Natural killer cell (primary cell): ENCODE results near the gene TBPL2. TPM values are rescaled to one million over a fixed set of nuclear protein-coding genes. Genes with fewer than 3 reads are reported as not detected.

ENCODE experiments used
- ATAC-seq, 3 donors: fragments of 150-1000 bp in 2 of 3; fragments of 200-7000 bp in 1 of 3; cut with Tn5 transposase; 1 replicate in 1 of 3; 2 replicates in 2 of 3; pipeline ENCODE4 v1.10.0; 2021; ENCODE audit warnings: mild to moderate bottlenecking in 2 of 3, moderate library complexity in 2 of 3
- DNase-seq, 2 donors: peaks; one replicate each; pipeline versions ENCODE4 v3.0.0 to v3.0.0-alpha.2; 2013 to 2021; ENCODE audit warnings: mixed read lengths in 1 of 2
- H3K27ac ChIP-seq: one replicate; pipeline ENCODE4 v1.5.1; 2013; ENCODE audit warnings: mild to moderate bottlenecking, low read length
- H3K27me3 ChIP-seq: one replicate; pipeline ENCODE4 v1.6.1; 2013; ENCODE audit warnings: low read length; ENCODE audit not compliant: control insufficient read depth, insufficient read depth
- H3K36me3 ChIP-seq: one replicate; pipeline ENCODE4 v1.6.1; 2013; ENCODE audit warnings: low read length; ENCODE audit not compliant: control insufficient read depth, insufficient read depth
- H3K4me1 ChIP-seq: one replicate; pipeline ENCODE4 v1.6.1; 2013; ENCODE audit warnings: low read length; ENCODE audit not compliant: control insufficient read depth, insufficient read depth
- H3K4me3 ChIP-seq: one replicate; pipeline ENCODE4 v1.5.1; 2013; ENCODE audit warnings: low read length
- H3K9me3 ChIP-seq: one replicate; pipeline ENCODE4 v1.6.1; 2013; ENCODE audit warnings: low read length; ENCODE audit not compliant: control insufficient read depth, insufficient read depth
- H3K27ac Mint-ChIP-seq, 2 donors: one replicate each; pipeline ENCODE4 v1.8.0; 2022; ENCODE audit warnings: mild to moderate bottlenecking in 2 of 2, mixed read lengths in 2 of 2, moderate library complexity in 1 of 2
- H3K27me3 Mint-ChIP-seq, 2 donors: one replicate each; pipeline ENCODE4 v1.8.0; 2022; ENCODE audit warnings: low read depth in 2 of 2, mixed read lengths in 2 of 2
- H3K36me3 Mint-ChIP-seq: one replicate; pipeline ENCODE4 v1.8.0; 2022; ENCODE audit warnings: mixed read lengths
- H3K4me1 Mint-ChIP-seq, 2 donors: one replicate each; pipeline ENCODE4 v1.8.0; 2022; ENCODE audit warnings: mixed read lengths in 2 of 2
- H3K4me3 Mint-ChIP-seq: one replicate; pipeline ENCODE4 v1.8.0; 2022; ENCODE audit warnings: mild to moderate bottlenecking, moderate library complexity, mixed read lengths
- H3K9me3 Mint-ChIP-seq, 2 donors: one replicate each; pipeline ENCODE4 v1.8.0; 2022; ENCODE audit warnings: mixed read lengths in 2 of 2
- WGBS: methylation state at CpG from one replicate; pipeline ENCODE4 v1.1.7; 2013; ENCODE audit warnings: missing lambda C conversion rate; ENCODE audit not compliant: insufficient coverage; 5-methylcytosine and 5-hydroxymethylcytosine counted together
- intact Hi-C: fragments of 100-400 bp; cut with micrococcal nuclease; formaldehyde crosslinking; loops from one replicate; pipeline ENCODE4 v1.14.2; 2022
- total RNA-seq, 4 donors: library from RNA; stranded (reverse); fragments of 120-200 nt in 1 of 4; gene quantifications; one replicate each; pipeline versions ENCODE4 v1.2.3 to v1.2.4, GENCODE V29; 2013 to 2022
- TF ChIP-seq, protein P1 (sequence below): fragments of 200-600 bp; IDR thresholded peaks from one replicate; pipeline ENCODE4 v1.8.0; 2022; ENCODE audit warnings: antibody characterized with exemption

Gene TBPL2
- total RNA-seq, 3 donors from 2014 or later (not counting 1 experiment from before 2014, with no cell fraction given): not detected

DNA sequence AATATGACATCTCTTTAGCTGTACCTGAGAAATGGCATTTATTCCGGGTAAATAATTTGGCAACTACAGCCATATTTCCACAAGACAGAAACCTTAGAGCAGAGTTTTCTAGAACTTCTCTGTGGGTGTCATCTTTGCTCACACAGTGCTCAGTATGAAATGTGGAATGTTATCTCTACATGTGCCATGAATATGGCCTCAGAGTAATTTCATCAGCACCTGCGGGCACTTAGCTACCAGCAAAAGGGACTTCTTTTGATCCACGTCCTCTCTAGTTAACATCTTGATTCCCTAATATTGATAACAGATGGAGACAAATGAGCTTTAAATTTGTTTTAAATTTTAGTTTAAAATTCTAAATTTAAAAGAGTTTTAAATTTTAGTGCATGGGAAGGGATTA, 25.9 kb downstream of the TBPL2 start:
- Histone ChIP-seq H3K4me1 (peaks cover 10% of the 10 kb centered on the region), H3K36me3 (no peaks in the 10 kb centered on the region), H3K27me3 (no peaks in the 10 kb centered on the region), H3K9me3 (no peaks in the 10 kb centered on the region), H3K27ac (no peak overlapping the region), H3K4me3 (no peak overlapping the region)
- Mint-ChIP-seq H3K27ac (no peak overlapping the region), H3K9me3 (no peaks in the 10 kb centered on the region), H3K36me3 (no peaks in the 10 kb centered on the region), H3K27me3 (peaks cover 0 to 3% of the 10 kb centered on the region in 2 donors), H3K4me3 (no peak overlapping the region), H3K4me1 (peaks cover 20 to 24% of the 10 kb centered on the region in 2 donors)
- 100% methylated on average over 2 of the region's 3 CpGs for WGBS
- ATAC-seq (no peak), DNase-seq (no peak)
- intact Hi-C loops: loop anchor here (5.0 kb wide), 1 partner anchor 202 kb away; no protein-coding TSS in a partner anchor
- TF ChIP-seq, protein P1, sequence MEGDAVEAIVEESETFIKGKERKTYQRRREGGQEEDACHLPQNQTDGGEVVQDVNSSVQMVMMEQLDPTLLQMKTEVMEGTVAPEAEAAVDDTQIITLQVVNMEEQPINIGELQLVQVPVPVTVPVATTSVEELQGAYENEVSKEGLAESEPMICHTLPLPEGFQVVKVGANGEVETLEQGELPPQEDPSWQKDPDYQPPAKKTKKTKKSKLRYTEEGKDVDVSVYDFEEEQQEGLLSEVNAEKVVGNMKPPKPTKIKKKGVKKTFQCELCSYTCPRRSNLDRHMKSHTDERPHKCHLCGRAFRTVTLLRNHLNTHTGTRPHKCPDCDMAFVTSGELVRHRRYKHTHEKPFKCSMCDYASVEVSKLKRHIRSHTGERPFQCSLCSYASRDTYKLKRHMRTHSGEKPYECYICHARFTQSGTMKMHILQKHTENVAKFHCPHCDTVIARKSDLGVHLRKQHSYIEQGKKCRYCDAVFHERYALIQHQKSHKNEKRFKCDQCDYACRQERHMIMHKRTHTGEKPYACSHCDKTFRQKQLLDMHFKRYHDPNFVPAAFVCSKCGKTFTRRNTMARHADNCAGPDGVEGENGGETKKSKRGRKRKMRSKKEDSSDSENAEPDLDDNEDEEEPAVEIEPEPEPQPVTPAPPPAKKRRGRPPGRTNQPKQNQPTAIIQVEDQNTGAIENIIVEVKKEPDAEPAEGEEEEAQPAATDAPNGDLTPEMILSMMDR: no peak

DNA sequence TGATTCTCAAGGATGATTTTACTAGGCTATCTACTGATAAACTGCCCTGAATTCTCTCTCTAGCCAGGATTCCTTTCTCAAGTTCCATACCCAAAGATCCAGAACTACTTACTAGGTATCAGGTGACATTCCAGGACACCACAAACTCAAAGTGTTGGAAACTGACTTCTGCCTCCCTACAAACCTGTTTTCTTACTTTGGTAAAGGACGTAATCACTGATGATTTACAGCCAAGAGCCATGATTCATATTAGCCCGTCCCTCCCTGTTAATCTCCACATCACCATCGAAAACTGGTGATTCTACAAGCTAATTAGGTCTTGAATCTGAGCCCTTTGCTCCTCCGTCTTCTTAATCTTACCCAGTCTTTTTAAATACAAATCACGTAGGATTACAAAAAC, 27.7 kb downstream of the TBPL2 start:
- Mint-ChIP-seq H3K27me3 (peaks cover 0 to 3% of the 10 kb centered on the region in 2 donors), H3K36me3 (no peaks in the 10 kb centered on the region), H3K4me1 (peaks cover 30 to 34% of the 10 kb centered on the region in 2 donors), H3K9me3 (no peaks in the 10 kb centered on the region), H3K4me3 (peak overlapping the region; percentile 93), H3K27ac (peak overlapping the region; percentile 34 to 87)
- TF ChIP-seq, protein P1: no peak
- DNase-seq (no peak), ATAC-seq (no peak)
- H3K4me3 ChIP-seq: no peak overlapping the region
- no peaks in the 10 kb centered on the region for H3K27me3 ChIP-seq
- no peaks in the 10 kb centered on the region for H3K36me3 ChIP-seq
- H3K27ac ChIP-seq: no peak overlapping the region
- 92% methylated on average over 5 of the region's 5 CpGs for WGBS
- no peaks in the 10 kb centered on the region for H3K9me3 ChIP-seq
- intact Hi-C loops: loop anchor here (5.0 kb wide), 1 partner anchor 200 kb away; no protein-coding TSS in a partner anchor
- peaks cover 10% of the 10 kb centered on the region for H3K4me1 ChIP-seq

DNA sequence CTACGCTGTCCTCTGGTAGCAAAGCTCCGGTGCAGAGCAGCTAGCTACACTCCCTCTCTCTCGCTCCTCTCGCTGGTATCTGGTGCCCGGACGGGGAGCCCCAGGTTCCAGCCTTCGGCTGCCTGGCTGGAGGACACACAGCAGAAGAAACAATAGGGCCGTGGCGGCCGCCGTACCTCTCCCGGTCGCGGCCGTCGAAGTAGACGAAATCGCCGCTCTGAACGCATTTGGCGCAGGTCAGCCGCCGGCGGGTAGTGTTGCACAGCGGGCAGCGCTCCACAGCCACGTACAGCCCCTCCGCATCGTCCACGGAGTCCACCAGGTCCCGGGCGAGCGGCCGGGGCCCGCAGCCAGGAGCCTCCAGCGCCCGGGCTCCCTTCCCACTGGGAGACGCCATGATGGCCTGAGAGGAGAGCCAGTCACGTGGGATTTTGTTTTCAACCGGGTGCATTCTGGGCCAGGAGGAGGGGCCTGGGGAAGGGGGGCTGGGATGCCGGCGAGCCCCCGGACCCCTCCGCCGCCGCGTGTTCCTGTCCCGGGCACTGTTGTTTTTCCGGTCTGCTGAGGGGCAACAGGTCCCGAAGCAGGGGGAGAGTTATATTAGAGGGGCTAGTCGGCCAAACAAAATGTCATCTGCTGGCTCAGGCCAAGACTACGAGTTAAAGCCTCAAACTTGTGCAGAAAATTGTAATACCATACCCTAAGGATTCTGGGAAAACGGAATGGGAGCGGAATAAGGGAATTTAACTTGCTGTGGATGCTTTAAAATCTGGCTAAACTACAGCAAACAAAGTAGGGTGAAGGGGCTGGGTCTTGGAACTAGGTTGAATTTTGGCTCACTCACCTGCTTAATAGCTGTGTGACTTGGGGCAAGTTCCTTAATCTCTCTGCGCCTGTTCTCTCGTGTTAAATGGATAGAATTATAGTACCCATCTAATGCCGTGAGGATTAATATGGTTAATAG, 28.7 kb downstream of the TBPL2 start, which contains the start of gene ATG14:
ATG14 (minus strand) TSS at position 405 of the 964 bp plus-strand sequence; CDS start at position 397, 8 bp downstream.
- TF ChIP-seq, protein P1: no peak
- Histone ChIP-seq H3K27me3 (no peaks in the 10 kb centered on the region), H3K36me3 (no peaks in the 10 kb centered on the region), H3K9me3 (no peaks in the 10 kb centered on the region), H3K4me3 (peak within 1 kb of the TSS; percentile 91), H3K4me1 (peaks cover 10% of the 10 kb centered on the region), H3K27ac (peak within 1 kb of the TSS; percentile 52)
- Mint-ChIP-seq H3K36me3 (no peaks in the 10 kb centered on the region), H3K27ac (peak within 1 kb of the TSS; percentile 60 to 87), H3K27me3 (peaks cover 0 to 3% of the 10 kb centered on the region in 2 donors), H3K4me1 (peaks cover 30 to 34% of the 10 kb centered on the region in 2 donors), H3K4me3 (peak within 1 kb of the TSS; percentile 93), H3K9me3 (no peaks in the 10 kb centered on the region)
- DNase-seq: peak; percentile 68 to 82
- intact Hi-C loops: loop anchor here (5.0 kb wide), 1 partner anchor 199 kb away; no protein-coding TSS in a partner anchor
- peak; percentile 95 to 99 (median 99) for ATAC-seq
- 2% methylated on average over 55 of the region's 57 CpGs for WGBS
